ENCODE measurements around the gene CD70. TPM values are rescaled to one million over a fixed set of nuclear protein-coding genes. Genes with fewer than 3 reads are reported as not detected.
"Not testable (repeated sequence)": the region's sequence is repeated elsewhere in the genome, so short reads cannot be mapped to it uniquely, and the experiment has no call there.

The CD70 gene
- total and polyA plus RNA-seq, 2 donors (not counting 1 experiment from before 2014, with no cell fraction given) = 23.9 to 49.1 TPM

DNA sequence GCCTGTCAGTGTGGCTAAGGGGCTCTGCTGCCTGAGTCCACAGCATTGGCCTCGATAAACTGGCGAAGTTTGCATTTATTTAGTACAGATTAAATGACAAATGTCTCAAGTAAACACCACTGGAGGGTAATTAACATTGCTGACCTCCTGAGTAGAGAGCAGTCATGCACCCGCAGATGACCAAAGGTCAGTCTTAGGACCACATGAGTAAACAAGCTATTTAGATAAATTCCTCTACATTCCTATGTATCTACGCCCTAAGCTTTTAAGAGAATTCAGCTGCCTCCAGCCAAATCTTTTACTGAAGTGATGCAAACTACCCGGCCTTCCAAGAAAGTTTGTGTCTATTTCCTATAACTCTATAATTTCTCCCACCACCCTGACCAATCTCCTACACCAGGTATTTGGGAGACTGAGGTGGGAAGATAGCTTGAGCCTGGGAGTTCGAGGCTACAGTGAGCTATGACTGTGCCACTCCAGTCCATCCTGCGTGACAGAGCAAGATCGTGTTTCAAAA, 22.9 kb downstream of the CD70 start:
- ChIA-PET CTCF (interaction anchor here (1.0 to 1.4 kb wide), 2 partner anchors 15 to 52 kb away, joined by 4 read pairs; no protein-coding TSS in a partner anchor), POLR2A (no interaction called here)
- H3K36me3 ChIP-seq (replicated peaks in 1 of 2; ENCODE audit: control extremely low read depth in 1 of 2, control insufficient read depth in 1 of 2, extremely low read depth in 1 of 2, insufficient read depth in 2 of 2, low read length in 1 of 2) = no peaks in the 10 kb centered on the region
- no peak for ATAC-seq (ENCODE audit: low read depth)
- no peaks in the 10 kb centered on the region for H3K4me1 ChIP-seq (ENCODE audit: control insufficient read depth in 2 of 2, insufficient read depth in 2 of 2, low read length in 2 of 2)
- Mint-ChIP-seq H3K4me1 (peaks cover 2% of the 10 kb centered on the region), H3K27ac (no peak overlapping the region), H3K27me3 (peaks cover 22% of the 10 kb centered on the region), H3K4me3 (no peak overlapping the region), H3K9me3 (ENCODE audit: insufficient read depth) (peaks cover 6% of the 10 kb centered on the region)
- H2AFZ ChIP-seq (ENCODE audit: insufficient read depth, low read depth, low read length, poor library complexity, severe bottlenecking) = no peak overlapping the region
- TF ChIP-seq EZH2 (IDR thresholded peaks at IDR 0.05; ENCODE audit: borderline replicate concordance, insufficient read depth, low read depth, low read length, poor library complexity, severe bottlenecking) = no peak
- TF ChIP-seq, protein P1, sequence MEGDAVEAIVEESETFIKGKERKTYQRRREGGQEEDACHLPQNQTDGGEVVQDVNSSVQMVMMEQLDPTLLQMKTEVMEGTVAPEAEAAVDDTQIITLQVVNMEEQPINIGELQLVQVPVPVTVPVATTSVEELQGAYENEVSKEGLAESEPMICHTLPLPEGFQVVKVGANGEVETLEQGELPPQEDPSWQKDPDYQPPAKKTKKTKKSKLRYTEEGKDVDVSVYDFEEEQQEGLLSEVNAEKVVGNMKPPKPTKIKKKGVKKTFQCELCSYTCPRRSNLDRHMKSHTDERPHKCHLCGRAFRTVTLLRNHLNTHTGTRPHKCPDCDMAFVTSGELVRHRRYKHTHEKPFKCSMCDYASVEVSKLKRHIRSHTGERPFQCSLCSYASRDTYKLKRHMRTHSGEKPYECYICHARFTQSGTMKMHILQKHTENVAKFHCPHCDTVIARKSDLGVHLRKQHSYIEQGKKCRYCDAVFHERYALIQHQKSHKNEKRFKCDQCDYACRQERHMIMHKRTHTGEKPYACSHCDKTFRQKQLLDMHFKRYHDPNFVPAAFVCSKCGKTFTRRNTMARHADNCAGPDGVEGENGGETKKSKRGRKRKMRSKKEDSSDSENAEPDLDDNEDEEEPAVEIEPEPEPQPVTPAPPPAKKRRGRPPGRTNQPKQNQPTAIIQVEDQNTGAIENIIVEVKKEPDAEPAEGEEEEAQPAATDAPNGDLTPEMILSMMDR (IDR thresholded peaks at IDR 0.05) = no peak
- no peaks in the 10 kb centered on the region for H3K79me2 ChIP-seq (ENCODE audit: control insufficient read depth, insufficient read depth, low read length)
- no peak overlapping the region for H3K4me3 ChIP-seq (ENCODE audit: control extremely low read depth in 1 of 5, extremely low read depth in 1 of 5, insufficient read depth in 1 of 5, low read depth in 2 of 5, low read length in 4 of 5)
- H3K27ac ChIP-seq (ENCODE audit: low read length in 2 of 2) = no peak overlapping the region
- DNase-seq = no peak
- intact Hi-C loops (cut with micrococcal nuclease) = no loop called here
- peaks cover 0 to 8% (median 0%) of the 10 kb centered on the region in 3 donors for H3K9me3 ChIP-seq (ENCODE audit: control extremely low read depth in 1 of 3, control insufficient read depth in 2 of 3, insufficient read depth in 1 of 3, low read length in 2 of 3)
- H3K9ac ChIP-seq (ENCODE audit: low read length) = no peak overlapping the region
- peaks cover 0 to 13% (median 2%) of the 10 kb centered on the region in 4 experiments for H3K27me3 ChIP-seq (replicated peaks in 1 of 4; ENCODE audit: control extremely low read depth in 1 of 4, control insufficient read depth in 3 of 4, insufficient read depth in 4 of 4, low read length in 3 of 4)
- WGBS (ENCODE audit: insufficient coverage) = 86% methylated on average over 3 of the region's 8 CpGs
- no peaks in the 10 kb centered on the region for H4K20me1 ChIP-seq (ENCODE audit: control insufficient read depth, insufficient read depth, low read length, poor library complexity, severe bottlenecking)
- H3K4me2 ChIP-seq (replicated peaks; ENCODE audit: low read depth, low read length, poor library complexity, severe bottlenecking) = no peak overlapping the region

DNA sequence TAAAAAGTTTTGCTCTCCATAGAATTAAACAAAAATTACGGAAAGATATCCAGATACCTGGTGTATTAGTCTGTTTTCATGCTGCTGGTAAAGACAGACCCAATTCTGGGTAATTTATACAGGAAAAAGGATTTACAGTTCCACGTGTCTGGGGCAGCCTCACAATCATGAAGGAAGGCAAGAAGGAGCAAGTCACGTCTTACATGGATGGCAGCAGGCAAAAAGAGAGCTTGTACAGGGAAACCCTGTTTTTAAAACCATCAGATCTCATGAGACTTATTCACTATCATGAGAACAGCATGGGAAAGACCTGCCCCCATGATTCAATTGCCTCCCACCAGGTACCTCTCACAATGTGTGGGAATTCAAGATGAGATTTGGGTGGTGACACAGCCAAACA, 24.2 kb downstream of the CD70 start:
- H3K36me3 ChIP-seq (replicated peaks in 1 of 2; ENCODE audit: control extremely low read depth in 1 of 2, control insufficient read depth in 1 of 2, extremely low read depth in 1 of 2, insufficient read depth in 2 of 2, low read length in 1 of 2); ATAC-seq (ENCODE audit: low read depth); CTCF ChIA-PET; H3K9me3 ChIP-seq (ENCODE audit: control extremely low read depth in 1 of 3, control insufficient read depth in 2 of 3, insufficient read depth in 1 of 3, low read length in 2 of 3); H3K4me3 Mint-ChIP-seq; H3K79me2 ChIP-seq (ENCODE audit: control insufficient read depth, insufficient read depth, low read length); H3K9me3 Mint-ChIP-seq (ENCODE audit: insufficient read depth); H3K9ac ChIP-seq (ENCODE audit: low read length); H3K4me3 ChIP-seq (ENCODE audit: control extremely low read depth in 1 of 5, extremely low read depth in 1 of 5, insufficient read depth in 1 of 5, low read depth in 2 of 5, low read length in 4 of 5); intact Hi-C loops (cut with micrococcal nuclease); DNase-seq; H3K4me1 Mint-ChIP-seq; H4K20me1 ChIP-seq (ENCODE audit: control insufficient read depth, insufficient read depth, low read length, poor library complexity, severe bottlenecking); POLR2A ChIA-PET; H3K27ac ChIP-seq (ENCODE audit: low read length in 2 of 2); H2AFZ ChIP-seq (ENCODE audit: insufficient read depth, low read depth, low read length, poor library complexity, severe bottlenecking); H3K4me2 ChIP-seq (replicated peaks; ENCODE audit: low read depth, low read length, poor library complexity, severe bottlenecking); H3K4me1 ChIP-seq (ENCODE audit: control insufficient read depth in 2 of 2, insufficient read depth in 2 of 2, low read length in 2 of 2); H3K27me3 ChIP-seq (replicated peaks in 1 of 4; ENCODE audit: control extremely low read depth in 1 of 4, control insufficient read depth in 3 of 4, insufficient read depth in 4 of 4, low read length in 3 of 4); H3K27ac Mint-ChIP-seq: not testable (repeated sequence)
- H3K27me3 Mint-ChIP-seq = peaks cover 31% of the 10 kb centered on the region
- 40% methylated on average over 2 of the region's 3 CpGs for WGBS (ENCODE audit: insufficient coverage)
